ENCODE results near the gene OPTC.
"Not testable (repeated sequence)": the region's sequence is repeated elsewhere in the genome, so short reads cannot be mapped to it uniquely, and the experiment has no call there.

The OPTC gene

GRCh38 chr1:203517426-203518110, 23.6 kb downstream of the OPTC start:
- Histone ChIP-seq H4K20me1 (ENCODE audit: insufficient read depth, low read length, poor library complexity, severe bottlenecking) (no peaks in the 10 kb centered on the region), H3K79me2 (ENCODE audit: insufficient read depth, low read length) (no peaks in the 10 kb centered on the region), H3K9me2 (replicated peaks; ENCODE audit: low read depth, low read length) (no peaks in the 10 kb centered on the region), H3K4me2 (ENCODE audit: low read depth, low read length, poor library complexity, severe bottlenecking) (no peak overlapping the region), H3K4me3 (ENCODE audit: low read length, poor library complexity, severe bottlenecking) (no peak overlapping the region), H3K4me1 (ENCODE audit: insufficient read depth, low read length, poor library complexity, severe bottlenecking) (peaks cover 3% of the 10 kb centered on the region), H3K9ac (ENCODE audit: low read depth, low read length, poor library complexity, severe bottlenecking) (no peak overlapping the region), H3K27me3 (ENCODE audit: insufficient read depth, low read length, poor library complexity, severe bottlenecking) (no peaks in the 10 kb centered on the region), H3K36me3 (ENCODE audit: insufficient read depth, low read length) (no peaks in the 10 kb centered on the region), H2AFZ (ENCODE audit: low read length) (no peak overlapping the region), H3F3A (ENCODE audit: low read depth) (no peaks in the 10 kb centered on the region), H3K9me3 (ENCODE audit: insufficient read depth, low read depth, low read length) (no peaks in the 10 kb centered on the region)
- no peak for TF ChIP-seq CTCF (conservative IDR thresholded peaks at IDR 0.05; ENCODE audit: low read length)
- no peak for TF ChIP-seq EZH2phosphoT487 (IDR thresholded peaks at IDR 0.05; ENCODE audit: borderline replicate concordance)

DNA sequence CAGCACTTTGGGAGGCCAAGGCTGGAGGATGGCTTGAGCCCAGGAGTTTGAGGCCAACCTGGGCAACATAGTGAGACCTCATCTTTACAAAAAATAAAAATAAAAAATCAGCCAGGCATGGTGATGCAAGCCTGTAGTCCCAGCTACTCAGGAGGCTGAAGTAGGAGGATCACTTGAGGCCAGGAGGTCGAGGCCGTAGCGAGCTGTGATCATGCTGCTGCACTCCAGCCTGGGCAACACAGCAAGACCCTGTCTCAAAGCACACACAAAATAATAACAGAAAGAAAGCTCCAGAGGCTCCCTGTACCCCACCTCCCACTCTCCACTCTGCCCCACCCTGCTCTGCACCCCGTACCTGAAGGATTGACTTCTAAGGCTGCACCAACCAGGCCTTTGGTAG, 24.2 kb downstream of the OPTC start:
- H3K9ac ChIP-seq (ENCODE audit: low read depth, low read length, poor library complexity, severe bottlenecking); H4K20me1 ChIP-seq (ENCODE audit: insufficient read depth, low read length, poor library complexity, severe bottlenecking); H3K4me3 ChIP-seq (ENCODE audit: low read length, poor library complexity, severe bottlenecking); H3K4me1 ChIP-seq (ENCODE audit: insufficient read depth, low read length, poor library complexity, severe bottlenecking); H3K9me2 ChIP-seq (replicated peaks; ENCODE audit: low read depth, low read length); H3F3A ChIP-seq (ENCODE audit: low read depth); H3K79me2 ChIP-seq (ENCODE audit: insufficient read depth, low read length); H3K36me3 ChIP-seq (ENCODE audit: insufficient read depth, low read length); H3K9me3 ChIP-seq (ENCODE audit: insufficient read depth, low read depth, low read length); H3K27me3 ChIP-seq (ENCODE audit: insufficient read depth, low read length, poor library complexity, severe bottlenecking); H2AFZ ChIP-seq (ENCODE audit: low read length); H3K4me2 ChIP-seq (ENCODE audit: low read depth, low read length, poor library complexity, severe bottlenecking): not testable (repeated sequence)

DNA sequence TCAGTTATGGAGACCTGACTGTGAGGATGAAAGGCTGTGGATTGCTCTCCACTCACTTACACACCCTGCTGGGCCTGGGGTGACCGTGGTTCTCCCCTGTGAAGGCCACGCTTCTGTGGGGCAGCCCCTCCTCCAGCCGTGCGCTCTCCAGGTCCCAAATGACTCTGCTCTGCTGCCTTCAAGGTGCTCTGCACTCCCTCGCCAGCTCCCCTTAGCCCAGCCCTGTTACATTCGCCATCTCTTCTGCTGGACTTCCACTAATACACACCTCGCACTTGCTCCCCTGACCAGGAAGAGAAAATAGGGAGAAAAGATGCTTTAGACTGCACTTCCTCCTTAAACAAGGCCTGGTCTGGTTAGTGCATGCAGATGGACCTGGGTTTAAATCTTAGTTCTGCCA, 24.6 kb downstream of the OPTC start:
- H3K27me3 ChIP-seq (ENCODE audit: insufficient read depth, low read length, poor library complexity, severe bottlenecking) = no peaks in the 10 kb centered on the region

More for the DNA sequence above, 24.6 kb downstream of the OPTC start:
- no peak overlapping the region for H3K9ac ChIP-seq (ENCODE audit: low read depth, low read length, poor library complexity, severe bottlenecking)
- no peaks in the 10 kb centered on the region for H4K20me1 ChIP-seq (ENCODE audit: insufficient read depth, low read length, poor library complexity, severe bottlenecking)
- no peaks in the 10 kb centered on the region for H3F3A ChIP-seq (ENCODE audit: low read depth)
- no peak overlapping the region for H2AFZ ChIP-seq (ENCODE audit: low read length)
- peaks cover 3% of the 10 kb centered on the region for H3K4me1 ChIP-seq (ENCODE audit: insufficient read depth, low read length, poor library complexity, severe bottlenecking)
- no peak overlapping the region for H3K4me3 ChIP-seq (ENCODE audit: low read length, poor library complexity, severe bottlenecking)
- TF ChIP-seq EZH2phosphoT487 (IDR thresholded peaks at IDR 0.05; ENCODE audit: borderline replicate concordance) = no peak
- no peak for TF ChIP-seq CTCF (conservative IDR thresholded peaks at IDR 0.05; ENCODE audit: low read length)
- no peaks in the 10 kb centered on the region for H3K9me3 ChIP-seq (ENCODE audit: insufficient read depth, low read depth, low read length)
- no peaks in the 10 kb centered on the region for H3K9me2 ChIP-seq (replicated peaks; ENCODE audit: low read depth, low read length)
- H3K36me3 ChIP-seq (ENCODE audit: insufficient read depth, low read length) = no peaks in the 10 kb centered on the region
- H3K79me2 ChIP-seq (ENCODE audit: insufficient read depth, low read length) = no peaks in the 10 kb centered on the region
- no peak overlapping the region for H3K4me2 ChIP-seq (ENCODE audit: low read depth, low read length, poor library complexity, severe bottlenecking)
